H9 (cell line): ENCODE measurements around the gene RUVBL1. TPM values are rescaled to one million over a fixed set of nuclear protein-coding genes. Genes with fewer than 3 reads are reported as not detected.

ENCODE experiments used
- DNase-seq: peaks from one replicate; pipeline ENCODE4 v3.0.0-alpha.2; 2017
- H2AFZ ChIP-seq: one replicate; pipeline ENCODE4 v1.6.1; 2013; ENCODE audit warnings: mild to moderate bottlenecking, low read length, control low read depth, moderate library complexity
- H2AK5ac ChIP-seq: 2 replicates; pipeline ENCODE4 v1.6.1; 2013; ENCODE audit warnings: low read length, control low read depth, mixed read lengths; ENCODE audit not compliant: insufficient read length
- H2BK120ac ChIP-seq: one replicate; pipeline ENCODE4 v1.6.1; 2013; ENCODE audit warnings: low read depth, mild to moderate bottlenecking, low read length, control low read depth, inconsistent platforms; ENCODE audit not compliant: poor library complexity, severe bottlenecking
- H2BK12ac ChIP-seq: 2 replicates; pipeline ENCODE4 v1.6.1; 2013; ENCODE audit warnings: low read length, control low read depth, mixed read lengths, low read depth; ENCODE audit not compliant: insufficient read length
- H2BK15ac ChIP-seq: 2 replicates; pipeline ENCODE4 v1.6.1; 2013; ENCODE audit warnings: low read depth, low read length, control low read depth
- H2BK20ac ChIP-seq: one replicate; pipeline ENCODE4 v1.6.1; 2013; ENCODE audit warnings: low read depth, mild to moderate bottlenecking, low read length, control low read depth, inconsistent platforms; ENCODE audit not compliant: poor library complexity, severe bottlenecking
- H2BK5ac ChIP-seq: 2 replicates; pipeline ENCODE4 v1.6.1; 2013; ENCODE audit warnings: low read length, control low read depth, mixed read lengths; ENCODE audit not compliant: insufficient read length
- H3K14ac ChIP-seq: 2 replicates; pipeline ENCODE4 v1.6.1; 2013; ENCODE audit warnings: low read length, control low read depth; ENCODE audit not compliant: insufficient read depth
- H3K18ac ChIP-seq: 2 replicates; pipeline ENCODE4 v1.6.1; 2013; ENCODE audit warnings: low read depth, mild to moderate bottlenecking, mixed read lengths, low read length, control low read depth; ENCODE audit not compliant: insufficient read length
- H3K23ac ChIP-seq: 2 replicates; pipeline ENCODE4 v1.6.1; 2013; ENCODE audit warnings: low read length, control low read depth, mixed read lengths, low read depth; ENCODE audit not compliant: insufficient read length
- H3K23me2 ChIP-seq: 2 replicates; pipeline ENCODE4 v1.6.1; 2013; ENCODE audit warnings: low read depth, mild to moderate bottlenecking, mixed read lengths, low read length, control low read depth; ENCODE audit not compliant: insufficient read length, poor library complexity, severe bottlenecking
- H3K27ac ChIP-seq: 2 replicates; pipeline ENCODE4 v1.5.1; 2013; ENCODE audit warnings: low read length, control low read depth, mixed read lengths, low read depth; ENCODE audit not compliant: insufficient read length
- H3K27me3 ChIP-seq: 2 replicates; pipeline ENCODE4 v1.6.1; 2013; ENCODE audit warnings: low read length, control low read depth, inconsistent platforms; ENCODE audit not compliant: insufficient read depth
- H3K4ac ChIP-seq: 2 replicates; pipeline ENCODE4 v1.6.1; 2013; ENCODE audit warnings: low read depth, mild to moderate bottlenecking, control low read depth, inconsistent platforms, low read length, moderate library complexity
- H3K4me1 ChIP-seq: 2 replicates; pipeline ENCODE4 v1.6.1; 2013; ENCODE audit warnings: low read length, control low read depth, inconsistent platforms; ENCODE audit not compliant: insufficient read depth
- H3K4me2 ChIP-seq: 2 replicates; pipeline ENCODE4 v1.6.1; 2013; ENCODE audit warnings: low read length, control low read depth, mixed read lengths; ENCODE audit not compliant: insufficient read length, insufficient read depth
- H3K56ac ChIP-seq: 2 replicates; pipeline ENCODE4 v1.6.1; 2013; ENCODE audit warnings: low read depth, mild to moderate bottlenecking, mixed read lengths, low read length, control low read depth; ENCODE audit not compliant: insufficient read length
- H3K79me1 ChIP-seq: 2 replicates; pipeline ENCODE4 v1.6.1; 2013; ENCODE audit warnings: low read depth, mild to moderate bottlenecking, moderate library complexity, low read length, control low read depth, inconsistent platforms; ENCODE audit not compliant: insufficient read depth, poor library complexity, severe bottlenecking
- H3K79me2 ChIP-seq: 2 replicates; pipeline ENCODE4 v1.6.1; 2013; ENCODE audit warnings: low read length, control low read depth, inconsistent platforms; ENCODE audit not compliant: insufficient read depth
- H3K9ac ChIP-seq: 2 replicates; pipeline ENCODE4 v1.6.1; 2013; ENCODE audit warnings: low read length, control low read depth, mixed read lengths; ENCODE audit not compliant: insufficient read length; ENCODE audit errors: extremely low read depth
- H3K9me3 ChIP-seq: one replicate; pipeline ENCODE4 v1.6.1; 2013; ENCODE audit warnings: low read depth, low read length, inconsistent platforms; ENCODE audit not compliant: control insufficient read depth
- H3T11ph ChIP-seq: one replicate; pipeline ENCODE4 v1.6.1; 2013; ENCODE audit warnings: mild to moderate bottlenecking, low read length, control low read depth, inconsistent platforms
- H4K20me1 ChIP-seq: one replicate; pipeline ENCODE4 v1.6.1; 2013; ENCODE audit not compliant: control insufficient read depth, insufficient read length, insufficient read depth
- H4K5ac ChIP-seq: 2 replicates; pipeline ENCODE4 v1.6.1; 2013; ENCODE audit warnings: low read depth, mild to moderate bottlenecking, mixed read lengths, low read length, control low read depth; ENCODE audit not compliant: insufficient read length
- H4K8ac ChIP-seq: replicated peaks from 2 replicates; pipeline ENCODE4 v1.6.1; 2013; ENCODE audit warnings: low read length, control low read depth, mixed read lengths, low read depth; ENCODE audit not compliant: insufficient read length
- H4K91ac ChIP-seq: 2 replicates; pipeline ENCODE4 v1.6.1; 2013; ENCODE audit warnings: low read depth, mild to moderate bottlenecking, moderate library complexity, mixed read lengths, low read length, control low read depth; ENCODE audit not compliant: insufficient read length
- H3K27ac Mint-ChIP-seq, 3 experiments: 2 replicates in 2 of 3; 3 replicates in 1 of 3; pipeline ENCODE4 v1.8.0; 2020 to 2021; ENCODE audit warnings: mixed read lengths in 3 of 3, mild to moderate bottlenecking in 1 of 3, moderate library complexity in 1 of 3
- H3K27me3 Mint-ChIP-seq: 2 replicates; pipeline ENCODE4 v1.8.0; 2021; ENCODE audit warnings: low read depth, mild to moderate bottlenecking, moderate library complexity, mixed read lengths
- H3K36me3 Mint-ChIP-seq, 3 experiments: 2 replicates in 2 of 3; 3 replicates in 1 of 3; pipeline ENCODE4 v1.8.0; 2020 to 2021; ENCODE audit warnings: low read depth in 3 of 3, mixed read lengths in 3 of 3; ENCODE audit not compliant: insufficient read depth in 1 of 3
- H3K4me1 Mint-ChIP-seq, 2 experiments: 2 replicates each; pipeline ENCODE4 v1.8.0; 2020; ENCODE audit warnings: mixed read lengths in 2 of 2
- H3K4me3 Mint-ChIP-seq, 2 experiments: 2 replicates in 1 of 2; 3 replicates in 1 of 2; pipeline ENCODE4 v1.8.0; 2020 to 2021; ENCODE audit warnings: mild to moderate bottlenecking in 2 of 2, mixed read lengths in 2 of 2, moderate library complexity in 1 of 2
- H3K9me3 Mint-ChIP-seq, 2 experiments: 2 replicates in 1 of 2; 3 replicates in 1 of 2; pipeline ENCODE4 v1.8.0; 2020; ENCODE audit warnings: mild to moderate bottlenecking in 2 of 2, mixed read lengths in 2 of 2, moderate library complexity in 1 of 2
- CTCF ChIP-seq: fragments of 200-600 bp; sonication (generic); conservative IDR thresholded peaks from 3 replicates; pipeline ENCODE4 v1.8.0; 2021; ENCODE audit warnings: antibody characterized with exemption, mild to moderate bottlenecking
- WGBS: extraction: QIAGEN DNeasy Blood & Tissue Kit; methylation state at CpG from one replicate; pipeline ENCODE4 v1.1.7; 2013; ENCODE audit warnings: missing lambda C conversion rate, low lambda C conversion rate, mixed read lengths; ENCODE audit not compliant: insufficient read length; ENCODE audit errors: extremely low coverage; 5-methylcytosine and 5-hydroxymethylcytosine counted together
- total RNA-seq: library from RNA; stranded (reverse); gene quantifications from 2 replicates; pipeline ENCODE4 v1.2.1, GENCODE V29; 2021

RUVBL1 gene
- total RNA-seq, 1 experiment from 2014 or later = 99.6 TPM

- Histone ChIP-seq H3K23ac (no peak overlapping the region), H3K23me2 (no peaks in the 10 kb centered on the region), H3K4me2 (no peak overlapping the region), H3K27ac (no peak overlapping the region), H2AK5ac (no peak overlapping the region), H2BK15ac (no peak overlapping the region), H3K14ac (no peak overlapping the region), H4K91ac (no peak overlapping the region), H2BK12ac (no peak overlapping the region), H3K4me1 (no peaks in the 10 kb centered on the region), H2BK5ac (no peak overlapping the region), H3K79me1 (no peaks in the 10 kb centered on the region), H3K56ac (no peak overlapping the region), H4K8ac (no peak overlapping the region), H3T11ph (no peak overlapping the region), H4K20me1 (peaks cover 4% of the 10 kb centered on the region), H3K18ac (no peak overlapping the region), H2BK20ac (no peak overlapping the region), H3K9me3 (no peaks in the 10 kb centered on the region), H2BK120ac (no peak overlapping the region), H4K5ac (no peak overlapping the region), H3K9ac (no peak overlapping the region), H3K79me2 (no peaks in the 10 kb centered on the region), H3K4ac (no peak overlapping the region), H2AFZ (no peak overlapping the region), H3K27me3 (no peaks in the 10 kb centered on the region)
- no peak overlapping the region for H3K27ac Mint-ChIP-seq
- H3K36me3 Mint-ChIP-seq = no peaks in the 10 kb centered on the region; a peak in 1 of 7 replicates
- H3K9me3 Mint-ChIP-seq = no peaks in the 10 kb centered on the region
- DNase-seq = no peak
- H3K4me1 Mint-ChIP-seq = no peaks in the 10 kb centered on the region
- no peak overlapping the region for H3K4me3 Mint-ChIP-seq
- peaks cover 32% of the 10 kb centered on the region for H3K27me3 Mint-ChIP-seq
- WGBS = no CpG with 5 or more reads among the region's 6 CpGs
- TF ChIP-seq CTCF = no peak
Measured at GRCh38 chr3:128145279-128145678, 21.7 kb upstream of the RUVBL1 start.
